Measurements from ENCODE around the gene NOLC1.

NOLC1 gene

GRCh38 chr10:102157224-102157623 is 5.0 kb downstream of the NOLC1 start:
- no peak for TF ChIP-seq CTCF (IDR thresholded peaks at IDR 0.05; ENCODE audit: low read length, missing control alignments)
- H3K4me3 ChIP-seq (replicated peaks; ENCODE audit: low read depth, low read length): no peak overlapping the region

GRCh38 chr10:102159051-102159597 is 6.9 kb downstream of the NOLC1 start:
- no peak for TF ChIP-seq CTCF (IDR thresholded peaks at IDR 0.05; ENCODE audit: low read length, missing control alignments)
- no peak for DNase-seq (ENCODE audit: low read depth)
- H3K4me3 ChIP-seq (replicated peaks; ENCODE audit: low read depth, low read length): no peak overlapping the region

More at GRCh38 chr10:102157224-102157623, 5.0 kb downstream of the NOLC1 start:
- DNase-seq (ENCODE audit: low read depth): no peak

GRCh38 chr10:102159831-102160230 is 7.6 kb downstream of the NOLC1 start:
- TF ChIP-seq CTCF (IDR thresholded peaks at IDR 0.05; ENCODE audit: low read length, missing control alignments): no peak
- no peak overlapping the region for H3K4me3 ChIP-seq (replicated peaks; ENCODE audit: low read depth, low read length)
- no peak for DNase-seq (ENCODE audit: low read depth)

GRCh38 chr10:102163342-102163989 is 11.3 kb downstream of the NOLC1 start:
- no peak for DNase-seq (ENCODE audit: low read depth)
- TF ChIP-seq CTCF (IDR thresholded peaks at IDR 0.05; ENCODE audit: low read length, missing control alignments): no peak
- H3K4me3 ChIP-seq (replicated peaks; ENCODE audit: low read depth, low read length): no peak overlapping the region

- H3K4me3 ChIP-seq (replicated peaks; ENCODE audit: low read depth, low read length): no peak overlapping the region
- TF ChIP-seq CTCF (IDR thresholded peaks at IDR 0.05; ENCODE audit: low read length, missing control alignments): no peak
- DNase-seq (ENCODE audit: low read depth): no peak
Observed at GRCh38 chr10:102167861-102168260, 15.7 kb downstream of the NOLC1 start.

GRCh38 chr10:102170602-102171001 is 18.4 kb downstream of the NOLC1 start:
- DNase-seq (ENCODE audit: low read depth): no peak
- no peak overlapping the region for H3K4me3 ChIP-seq (replicated peaks; ENCODE audit: low read depth, low read length)
- TF ChIP-seq CTCF (IDR thresholded peaks at IDR 0.05; ENCODE audit: low read length, missing control alignments): no peak

GRCh38 chr10:102172288-102172687 is 20.1 kb downstream of the NOLC1 start:
- no peak for DNase-seq (ENCODE audit: low read depth)
- TF ChIP-seq CTCF (IDR thresholded peaks at IDR 0.05; ENCODE audit: low read length, missing control alignments): no peak

More at GRCh38 chr10:102172288-102172687, 20.1 kb downstream of the NOLC1 start:
- H3K4me3 ChIP-seq (replicated peaks; ENCODE audit: low read depth, low read length): no peak overlapping the region
